ENCODE data around the gene ALDOC. TPM values are rescaled to one million over a fixed set of nuclear protein-coding genes. Genes with fewer than 3 reads are reported as not detected.

ALDOC gene
- total RNA-seq, 1 experiment from 2014 or later: 53.2 TPM

DNA sequence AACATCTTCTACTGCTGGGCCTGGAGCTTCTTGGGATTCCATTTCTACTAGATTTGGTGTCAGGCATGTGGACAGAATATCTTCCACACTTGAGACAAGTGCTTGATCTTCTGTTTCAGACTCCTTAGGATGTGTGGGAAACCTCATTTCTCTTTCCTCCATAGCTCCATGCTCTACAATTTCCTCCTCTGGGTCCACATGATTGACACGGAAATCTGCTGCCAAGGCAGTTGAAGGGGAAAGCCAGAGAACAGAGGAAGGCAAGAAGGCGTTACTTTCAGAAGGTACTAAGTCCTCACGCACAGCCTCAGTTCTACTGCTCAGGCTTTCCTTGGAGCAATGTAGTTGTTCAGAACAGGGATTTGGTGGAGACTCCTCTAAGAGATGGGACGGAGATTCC, 15.6 kb upstream of the ALDOC start:
- TF ChIP-seq, protein P1, sequence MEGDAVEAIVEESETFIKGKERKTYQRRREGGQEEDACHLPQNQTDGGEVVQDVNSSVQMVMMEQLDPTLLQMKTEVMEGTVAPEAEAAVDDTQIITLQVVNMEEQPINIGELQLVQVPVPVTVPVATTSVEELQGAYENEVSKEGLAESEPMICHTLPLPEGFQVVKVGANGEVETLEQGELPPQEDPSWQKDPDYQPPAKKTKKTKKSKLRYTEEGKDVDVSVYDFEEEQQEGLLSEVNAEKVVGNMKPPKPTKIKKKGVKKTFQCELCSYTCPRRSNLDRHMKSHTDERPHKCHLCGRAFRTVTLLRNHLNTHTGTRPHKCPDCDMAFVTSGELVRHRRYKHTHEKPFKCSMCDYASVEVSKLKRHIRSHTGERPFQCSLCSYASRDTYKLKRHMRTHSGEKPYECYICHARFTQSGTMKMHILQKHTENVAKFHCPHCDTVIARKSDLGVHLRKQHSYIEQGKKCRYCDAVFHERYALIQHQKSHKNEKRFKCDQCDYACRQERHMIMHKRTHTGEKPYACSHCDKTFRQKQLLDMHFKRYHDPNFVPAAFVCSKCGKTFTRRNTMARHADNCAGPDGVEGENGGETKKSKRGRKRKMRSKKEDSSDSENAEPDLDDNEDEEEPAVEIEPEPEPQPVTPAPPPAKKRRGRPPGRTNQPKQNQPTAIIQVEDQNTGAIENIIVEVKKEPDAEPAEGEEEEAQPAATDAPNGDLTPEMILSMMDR (conservative IDR thresholded peaks at IDR 0.05): no peak
- H3K56ac ChIP-seq (ENCODE audit: insufficient read length, low read depth, low read length): no peak overlapping the region
- no peak overlapping the region for H3T11ph ChIP-seq (ENCODE audit: low read length)
- H4K8ac ChIP-seq (replicated peaks; ENCODE audit: insufficient read length, low read depth, low read length): no peak overlapping the region
- H3K4me1 Mint-ChIP-seq: peaks cover under 1% of the 10 kb centered on the region in 2 experiments; a peak in 3 of 4 replicates
- H3K4me3 Mint-ChIP-seq: no peak overlapping the region
- no peak overlapping the region for H4K5ac ChIP-seq (ENCODE audit: insufficient read length, low read depth, low read length)
- H3K23ac ChIP-seq (ENCODE audit: insufficient read length, low read depth, low read length): no peak overlapping the region
- no peak overlapping the region for H2BK12ac ChIP-seq (ENCODE audit: insufficient read length, low read depth, low read length)
- no peaks in the 10 kb centered on the region for H3K79me2 ChIP-seq (ENCODE audit: insufficient read depth, low read length)
- H3K23me2 ChIP-seq (ENCODE audit: insufficient read length, low read depth, low read length, poor library complexity, severe bottlenecking): no peaks in the 10 kb centered on the region
- no peak overlapping the region for H2BK5ac ChIP-seq (ENCODE audit: insufficient read length, low read length)
- no peaks in the 10 kb centered on the region for H3K9me3 Mint-ChIP-seq
- H4K91ac ChIP-seq (ENCODE audit: insufficient read length, low read depth, low read length): no peak overlapping the region
- H3K27ac ChIP-seq (ENCODE audit: insufficient read length, low read depth, low read length): no peak overlapping the region
- no peak overlapping the region for H3K14ac ChIP-seq (ENCODE audit: insufficient read depth, low read length)
- WGBS (ENCODE audit: extremely low coverage, insufficient read length, low lambda C conversion rate): no CpG with 5 or more reads among the region's 4 CpGs
- H2BK15ac ChIP-seq (ENCODE audit: low read depth, low read length): no peak overlapping the region
- no peak overlapping the region for H3K9ac ChIP-seq (ENCODE audit: extremely low read depth, insufficient read length, low read length)
- no peaks in the 10 kb centered on the region for H4K20me1 ChIP-seq (ENCODE audit: control insufficient read depth, insufficient read depth, insufficient read length)
- no peaks in the 10 kb centered on the region for H3K9me3 ChIP-seq (ENCODE audit: control insufficient read depth, low read depth, low read length)
- no peak for DNase-seq
- H2BK120ac ChIP-seq (ENCODE audit: low read depth, low read length, poor library complexity, severe bottlenecking): no peak overlapping the region
- H3K4me2 ChIP-seq (ENCODE audit: insufficient read depth, insufficient read length, low read length): no peak overlapping the region
- H2BK20ac ChIP-seq (ENCODE audit: low read depth, low read length, poor library complexity, severe bottlenecking): no peak overlapping the region
- H3K27me3 ChIP-seq (ENCODE audit: insufficient read depth, low read length): no peaks in the 10 kb centered on the region
- no peak overlapping the region for H2AFZ ChIP-seq (ENCODE audit: low read length)
- H3K18ac ChIP-seq (ENCODE audit: insufficient read length, low read depth, low read length): no peak overlapping the region
- H3K79me1 ChIP-seq (ENCODE audit: insufficient read depth, low read depth, low read length, poor library complexity, severe bottlenecking): no peaks in the 10 kb centered on the region
- no peak overlapping the region for H3K4ac ChIP-seq (ENCODE audit: low read depth, low read length)
- no peak overlapping the region for H3K27ac Mint-ChIP-seq
- H3K27me3 Mint-ChIP-seq (ENCODE audit: low read depth): no peaks in the 10 kb centered on the region
- H3K4me1 ChIP-seq (ENCODE audit: insufficient read depth, low read length): no peaks in the 10 kb centered on the region
- H2AK5ac ChIP-seq (ENCODE audit: insufficient read length, low read length): no peak overlapping the region
- H3K36me3 Mint-ChIP-seq (ENCODE audit: insufficient read depth in 1 of 3, low read depth in 3 of 3): peaks cover 36 to 68% (median 62%) of the 10 kb centered on the region in 3 experiments; a peak in 6 of 7 replicates

Data from H9 (cell line).